ENCODE data around the gene PLCH1.

Gene PLCH1

GRCh38 chr3:155329513-155330048 is 415.3 kb downstream of the PLCH1 start:
- DNase-seq: no peak

GRCh38 chr3:155327871-155328270 is 417.0 kb downstream of the PLCH1 start:
- DNase-seq: no peak

- no peak for DNase-seq
Observed at GRCh38 chr3:155327430-155327829, 417.4 kb downstream of the PLCH1 start.

- DNase-seq: no peak
Observed at GRCh38 chr3:155326901-155327300, 418.0 kb downstream of the PLCH1 start.

- DNase-seq: no peak
Observed at GRCh38 chr3:155326244-155326643, 418.6 kb downstream of the PLCH1 start.
